ENCODE results near the gene PWWP2B.

PWWP2B gene

DNA sequence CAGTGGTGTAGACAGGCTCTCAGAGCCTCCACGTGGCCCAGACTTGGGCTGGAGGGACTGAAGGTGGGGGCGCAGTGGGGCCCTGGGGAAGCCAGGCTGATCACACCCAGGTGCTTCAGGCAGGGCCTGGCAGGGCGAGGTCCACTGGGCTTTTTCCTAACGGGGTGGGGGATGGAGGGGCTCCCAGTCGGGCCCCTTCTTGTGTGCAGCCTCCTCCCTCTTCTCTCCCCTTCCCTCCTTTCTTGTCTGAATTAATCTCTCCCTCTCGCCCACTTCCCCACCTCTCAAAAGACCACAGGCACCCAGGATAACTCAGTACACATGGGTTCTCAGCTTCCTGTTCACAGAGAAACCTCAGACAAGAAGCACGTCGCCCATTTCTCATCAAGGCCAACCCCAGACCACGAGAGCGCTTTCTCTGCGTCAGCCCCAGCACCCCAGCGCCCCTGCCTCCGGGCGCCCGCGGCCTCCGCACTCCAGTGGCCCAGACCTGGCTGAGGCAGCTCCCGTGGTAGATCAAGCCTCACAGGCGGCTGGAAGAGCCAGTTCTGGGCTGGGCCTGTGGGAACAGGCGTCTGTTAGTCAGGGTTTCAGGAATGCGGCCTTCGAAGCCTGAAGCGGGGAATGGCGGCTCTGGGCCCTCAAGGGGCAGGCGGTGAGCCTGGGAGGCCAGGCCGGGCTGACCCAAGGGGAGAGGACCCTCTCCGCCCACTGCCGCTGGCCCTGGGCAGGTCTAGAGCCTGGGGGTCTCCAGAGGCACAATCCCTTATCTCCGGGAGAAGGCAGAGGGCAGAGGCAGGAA is 50.6 kb downstream of the PWWP2B start:
- Histone ChIP-seq H3K27me3 (ENCODE audit: insufficient read depth, low read depth) (no peaks in the 10 kb centered on the region), H3K4me2 (peak overlapping the region; percentile 77), H4K20me1 (ENCODE audit: insufficient read depth) (no peaks in the 10 kb centered on the region), H3K4me1 (ENCODE audit: low read depth, poor library complexity, severe bottlenecking) (peaks cover 42% of the 10 kb centered on the region), H3K36me3 (ENCODE audit: insufficient read depth) (no peaks in the 10 kb centered on the region), H2AFZ (ENCODE audit: low read depth) (peak overlapping the region; percentile 33; the same call in 1 of the 2 replicates), H3K9ac (peak overlapping the region; percentile 93), H3K4me3 (IDR thresholded peaks at IDR 0.05; ENCODE audit: insufficient read depth, low read depth, low read length) (no peak overlapping the region), H3K79me2 (ENCODE audit: insufficient read depth, low read depth) (no peaks in the 10 kb centered on the region), H3K27ac (peak overlapping the region; percentile 97)
- TF ChIP-seq, protein P1, sequence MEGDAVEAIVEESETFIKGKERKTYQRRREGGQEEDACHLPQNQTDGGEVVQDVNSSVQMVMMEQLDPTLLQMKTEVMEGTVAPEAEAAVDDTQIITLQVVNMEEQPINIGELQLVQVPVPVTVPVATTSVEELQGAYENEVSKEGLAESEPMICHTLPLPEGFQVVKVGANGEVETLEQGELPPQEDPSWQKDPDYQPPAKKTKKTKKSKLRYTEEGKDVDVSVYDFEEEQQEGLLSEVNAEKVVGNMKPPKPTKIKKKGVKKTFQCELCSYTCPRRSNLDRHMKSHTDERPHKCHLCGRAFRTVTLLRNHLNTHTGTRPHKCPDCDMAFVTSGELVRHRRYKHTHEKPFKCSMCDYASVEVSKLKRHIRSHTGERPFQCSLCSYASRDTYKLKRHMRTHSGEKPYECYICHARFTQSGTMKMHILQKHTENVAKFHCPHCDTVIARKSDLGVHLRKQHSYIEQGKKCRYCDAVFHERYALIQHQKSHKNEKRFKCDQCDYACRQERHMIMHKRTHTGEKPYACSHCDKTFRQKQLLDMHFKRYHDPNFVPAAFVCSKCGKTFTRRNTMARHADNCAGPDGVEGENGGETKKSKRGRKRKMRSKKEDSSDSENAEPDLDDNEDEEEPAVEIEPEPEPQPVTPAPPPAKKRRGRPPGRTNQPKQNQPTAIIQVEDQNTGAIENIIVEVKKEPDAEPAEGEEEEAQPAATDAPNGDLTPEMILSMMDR (conservative IDR thresholded peaks at IDR 0.05; ENCODE audit: low read depth, low read length) = no peak; the same call in 1 of the 2 replicates

DNA sequence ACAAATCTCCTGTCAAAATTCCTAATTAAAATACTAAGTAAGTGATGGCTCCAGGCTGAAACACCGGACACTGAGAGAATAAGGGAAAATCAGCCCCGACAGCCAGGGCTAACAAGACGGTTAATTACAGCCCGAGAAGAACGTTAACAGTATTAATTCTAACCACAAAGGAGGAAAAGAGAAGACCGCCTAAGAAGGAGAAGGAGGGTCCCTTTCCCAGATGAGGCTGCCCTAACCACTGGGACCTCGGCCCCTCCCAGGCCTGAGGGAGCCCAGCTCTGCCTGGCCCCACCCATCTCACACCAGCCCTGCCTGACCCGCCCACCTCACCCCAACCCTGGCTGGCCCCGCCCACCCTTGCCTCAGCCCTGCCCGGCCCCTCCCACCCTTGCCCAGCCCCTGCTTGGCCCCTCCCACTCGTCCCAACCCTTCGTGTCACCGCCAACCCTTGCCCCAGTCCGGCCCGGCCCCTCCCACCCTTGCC is 51.3 kb downstream of the PWWP2B start:
- peaks cover 48% of the 10 kb centered on the region for H3K4me1 ChIP-seq (ENCODE audit: low read depth, poor library complexity, severe bottlenecking)
- no peak overlapping the region for H3K4me3 ChIP-seq (IDR thresholded peaks at IDR 0.05; ENCODE audit: insufficient read depth, low read depth, low read length)
- peak overlapping the region; percentile 93 for H3K9ac ChIP-seq
- no peaks in the 10 kb centered on the region for H3K79me2 ChIP-seq (ENCODE audit: insufficient read depth, low read depth)
- TF ChIP-seq, protein P1 (conservative IDR thresholded peaks at IDR 0.05; ENCODE audit: low read depth, low read length) = no peak
- H2AFZ ChIP-seq (ENCODE audit: low read depth) = peak overlapping the region; percentile 33; the same call in 1 of the 2 replicates
- peak overlapping the region; percentile 77 for H3K4me2 ChIP-seq
- peak overlapping the region; percentile 97 for H3K27ac ChIP-seq
- H3K27me3 ChIP-seq (ENCODE audit: insufficient read depth, low read depth) = no peaks in the 10 kb centered on the region
- H3K36me3 ChIP-seq (ENCODE audit: insufficient read depth) = no peaks in the 10 kb centered on the region
- no peaks in the 10 kb centered on the region for H4K20me1 ChIP-seq (ENCODE audit: insufficient read depth)

DNA sequence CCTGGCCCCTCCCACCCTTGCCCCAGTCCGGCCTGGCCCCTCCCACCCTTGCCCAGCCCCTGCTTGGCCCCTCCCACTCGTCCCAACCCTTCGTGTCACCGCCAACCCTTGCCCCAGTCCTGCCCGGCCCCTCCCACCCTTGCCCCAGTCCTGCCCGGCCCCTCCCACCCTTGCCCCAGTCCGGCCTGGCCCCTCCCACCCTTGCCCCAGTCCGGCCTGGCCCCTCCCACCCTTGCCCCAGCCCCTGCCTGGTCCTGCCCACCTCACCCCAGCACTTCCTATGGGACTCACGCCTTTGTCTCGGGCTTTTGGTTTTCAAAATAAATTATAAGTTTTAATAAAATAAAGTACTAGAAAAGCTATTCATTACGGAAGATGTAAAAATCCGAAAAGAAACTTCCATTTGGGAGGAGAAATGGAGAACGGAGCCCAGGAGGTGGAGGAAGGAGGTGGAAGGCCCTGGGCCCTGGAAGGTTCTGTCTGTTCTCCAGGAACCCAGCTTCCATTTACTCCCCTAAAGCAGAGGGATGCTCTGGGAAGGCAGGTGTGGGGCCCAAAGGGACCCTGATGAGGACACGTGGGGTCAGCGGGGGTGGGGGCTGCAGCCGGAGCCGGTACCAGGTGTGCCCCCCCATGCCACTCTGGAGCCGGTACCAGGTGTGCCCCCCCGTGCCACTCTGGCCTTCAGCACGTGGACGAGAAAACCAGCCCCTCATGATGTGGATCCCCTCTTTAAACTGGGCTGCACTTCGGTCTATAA is 52.2 kb downstream of the PWWP2B start:
- H3K4me2 ChIP-seq = peak overlapping the region; percentile 84
- no peaks in the 10 kb centered on the region for H4K20me1 ChIP-seq (ENCODE audit: insufficient read depth)
- H3K27ac ChIP-seq = no peak overlapping the region; the same call in 1 of the 2 replicates
- H3K27me3 ChIP-seq (ENCODE audit: insufficient read depth, low read depth) = no peaks in the 10 kb centered on the region
- H3K36me3 ChIP-seq (ENCODE audit: insufficient read depth) = no peaks in the 10 kb centered on the region
- H2AFZ ChIP-seq (ENCODE audit: low read depth) = no peak overlapping the region
- H3K4me1 ChIP-seq (ENCODE audit: low read depth, poor library complexity, severe bottlenecking) = peaks cover 55% of the 10 kb centered on the region
- H3K9ac ChIP-seq = no peak overlapping the region
- TF ChIP-seq, protein P1 (conservative IDR thresholded peaks at IDR 0.05; ENCODE audit: low read depth, low read length) = no peak
- no peak overlapping the region for H3K4me3 ChIP-seq (IDR thresholded peaks at IDR 0.05; ENCODE audit: insufficient read depth, low read depth, low read length)
- no peaks in the 10 kb centered on the region for H3K79me2 ChIP-seq (ENCODE audit: insufficient read depth, low read depth)

DNA sequence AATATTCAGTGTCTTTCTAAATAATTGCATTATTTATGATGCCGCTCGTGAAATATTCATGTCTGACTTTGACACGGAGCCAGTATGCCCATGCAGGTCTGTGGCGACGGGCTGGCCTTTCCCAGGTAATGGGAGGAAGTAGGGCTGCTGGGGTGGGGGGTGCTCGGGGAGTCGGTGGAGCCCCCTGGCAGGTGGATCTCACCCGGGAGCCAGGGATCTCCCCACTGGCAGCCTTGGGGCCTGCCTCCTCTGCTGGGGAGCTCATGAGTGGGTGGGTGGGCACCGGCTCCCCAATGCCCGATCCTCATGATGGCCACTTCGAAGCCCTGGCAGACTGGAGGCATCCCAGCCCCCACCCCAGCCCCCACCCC is 52.8 kb downstream of the PWWP2B start:
- no peak overlapping the region for H3K9ac ChIP-seq
- no peaks in the 10 kb centered on the region for H3K36me3 ChIP-seq (ENCODE audit: insufficient read depth)
- no peaks in the 10 kb centered on the region for H3K27me3 ChIP-seq (ENCODE audit: insufficient read depth, low read depth)
- TF ChIP-seq, protein P1 (conservative IDR thresholded peaks at IDR 0.05; ENCODE audit: low read depth, low read length) = no peak
- H2AFZ ChIP-seq (ENCODE audit: low read depth) = no peak overlapping the region
- no peaks in the 10 kb centered on the region for H4K20me1 ChIP-seq (ENCODE audit: insufficient read depth)
- no peaks in the 10 kb centered on the region for H3K79me2 ChIP-seq (ENCODE audit: insufficient read depth, low read depth)
- H3K4me2 ChIP-seq = peak overlapping the region; percentile 84; the same call in 1 of the 2 replicates
- H3K4me3 ChIP-seq (IDR thresholded peaks at IDR 0.05; ENCODE audit: insufficient read depth, low read depth, low read length) = no peak overlapping the region
- no peak overlapping the region for H3K27ac ChIP-seq
- peaks cover 52% of the 10 kb centered on the region for H3K4me1 ChIP-seq (ENCODE audit: low read depth, poor library complexity, severe bottlenecking)
